Neural cell (in vitro differentiated cells): Measurements from ENCODE around the gene DCDC2. TPM values are rescaled to one million over a fixed set of nuclear protein-coding genes. Genes with fewer than 3 reads are reported as not detected.

Experiments
- H2AFZ ChIP-seq: fragments of 200-600, 300-800 bp; sonication (generic), shearing (Covaris generic); 2 replicates; pipeline ENCODE4 v1.6.0; 2014; ENCODE audit warnings: low read depth, mild to moderate bottlenecking, antibody characterized with exemption, low read length, moderate library complexity
- H3F3A ChIP-seq: fragments of 200-600 bp; shearing (Covaris generic); 2 replicates; pipeline ENCODE4 v1.6.1; 2016; ENCODE audit warnings: mild to moderate bottlenecking, moderate library complexity, mixed read lengths, antibody characterized with exemption, low read length; ENCODE audit not compliant: insufficient read depth, poor library complexity, severe bottlenecking
- H3K27ac ChIP-seq: fragments of 200-600, 300-800 bp; sonication (generic), shearing (Covaris generic); 2 replicates; pipeline ENCODE4 v1.5.1; 2014; ENCODE audit warnings: mild to moderate bottlenecking, low read length, moderate library complexity
- H3K27me3 ChIP-seq: fragments of 300-800, 200-600 bp; sonication (generic), shearing (Covaris generic); 2 replicates; pipeline ENCODE4 v1.6.0; 2014; ENCODE audit warnings: mild to moderate bottlenecking, low read depth, low read length, moderate library complexity; ENCODE audit not compliant: insufficient read depth
- H3K36me3 ChIP-seq: fragments of 300-800, 200-600 bp; sonication (generic), shearing (Covaris generic); 2 replicates; pipeline ENCODE4 v1.5.1; 2014; ENCODE audit warnings: mild to moderate bottlenecking, antibody characterized with exemption, low read length, moderate library complexity; ENCODE audit not compliant: insufficient read depth
- H3K4me2 ChIP-seq: fragments of 300-800, 200-600 bp; sonication (generic), shearing (Covaris generic); 2 replicates; pipeline ENCODE4 v1.6.0; 2014; ENCODE audit warnings: mild to moderate bottlenecking, low read length
- H3K4me3 ChIP-seq: fragments of 300-800, 200-600 bp; sonication (generic), shearing (Covaris generic); 2 replicates; pipeline ENCODE4 v1.5.1; 2014; ENCODE audit warnings: mild to moderate bottlenecking, low read length, moderate library complexity
- H3K79me2 ChIP-seq: fragments of 200-600 bp; shearing (Covaris generic); replicated peaks from 2 replicates; pipeline ENCODE4 v1.6.0; 2014; ENCODE audit warnings: mild to moderate bottlenecking, low read length, moderate library complexity; ENCODE audit not compliant: insufficient read depth
- H3K9ac ChIP-seq: fragments of 300-800, 200-600 bp; sonication (generic), shearing (Covaris generic); 2 replicates; pipeline ENCODE4 v1.6.1; 2016; ENCODE audit warnings: mild to moderate bottlenecking, low read length, mixed read lengths
- H3K9me2 ChIP-seq: fragments of 200-600 bp; shearing (Covaris generic); 2 replicates; pipeline ENCODE4 v1.6.1; 2016; ENCODE audit warnings: mild to moderate bottlenecking, low read length, mixed read lengths; ENCODE audit not compliant: insufficient read depth
- H3K9me3 ChIP-seq: fragments of 200-600, 300-800 bp; sonication (generic), shearing (Covaris generic); 2 replicates; pipeline ENCODE4 v1.6.1; 2016; ENCODE audit warnings: mild to moderate bottlenecking, mixed run types, low read length, moderate library complexity, mixed read lengths
- H4K20me1 ChIP-seq: fragments of 200-600 bp; shearing (Covaris generic); 2 replicates; pipeline ENCODE4 v1.6.1; 2016; ENCODE audit warnings: mild to moderate bottlenecking, mixed run types; ENCODE audit not compliant: insufficient read depth
- CTCF ChIP-seq: fragments of 450-650 bp; IDR thresholded peaks from 2 replicates; pipeline ENCODE4 v1.5.1; 2014; ENCODE audit warnings: antibody characterized with exemption, mild to moderate bottlenecking, moderate library complexity; ENCODE audit not compliant: poor library complexity, severe bottlenecking
- EP300 ChIP-seq: fragments of 450-650 bp; conservative IDR thresholded peaks from 2 replicates; pipeline ENCODE4 v1.6.1; 2014; ENCODE audit warnings: antibody characterized with exemption, mild to moderate bottlenecking, moderate library complexity; ENCODE audit not compliant: poor library complexity, severe bottlenecking
- EZH2 ChIP-seq: fragments of 200-600, 300-800 bp; shearing (Covaris generic), sonication (generic); IDR thresholded peaks from 2 replicates; pipeline ENCODE4 v1.6.1; 2014; ENCODE audit warnings: antibody characterized with exemption, low read length, borderline replicate concordance, mild to moderate bottlenecking; ENCODE audit not compliant: insufficient read depth, poor library complexity, severe bottlenecking
- MXI1 ChIP-seq: fragments of 450-650 bp; conservative IDR thresholded peaks from 2 replicates; pipeline ENCODE4 v1.6.1; 2014; ENCODE audit warnings: antibody characterized with exemption, mild to moderate bottlenecking; ENCODE audit not compliant: poor library complexity, severe bottlenecking
- POLR2AphosphoS5 ChIP-seq: IDR thresholded peaks from 2 replicates; pipeline ENCODE4 v1.6.1; 2012
- RAD21 ChIP-seq: fragments of 450-650 bp; conservative IDR thresholded peaks from 2 replicates; pipeline ENCODE4 v1.6.1; 2014; ENCODE audit warnings: antibody characterized with exemption, mild to moderate bottlenecking, moderate library complexity
- SMC3 ChIP-seq: fragments of 450-650 bp; conservative IDR thresholded peaks from 2 replicates; pipeline ENCODE4 v1.6.1; 2014; ENCODE audit warnings: antibody characterized with exemption, mild to moderate bottlenecking, moderate library complexity; ENCODE audit not compliant: poor library complexity
- TAF1 ChIP-seq: IDR thresholded peaks from 2 replicates; pipeline ENCODE4 v1.6.1; 2012; ENCODE audit warnings: low read depth
- polyA plus RNA-seq: library from polyadenylated mRNA; depleted of rRNA; stranded (reverse); fragments of >200 nt; gene quantifications from 2 replicates; pipeline ENCODE4 v1.2.3, GENCODE V29; 2014
- TF ChIP-seq, protein P1 (sequence below): IDR thresholded peaks from 2 replicates; pipeline ENCODE4 v1.6.1; 2012; ENCODE audit warnings: borderline replicate concordance

DCDC2 gene
- polyA plus RNA-seq, 1 donor from 2014 or later, result 0.57 TPM

GRCh38 chr6:24273096-24273870 is 84.6 kb downstream of the DCDC2 start (continued):
- TF ChIP-seq EP300 (no peak), EZH2 (no peak)

DNA sequence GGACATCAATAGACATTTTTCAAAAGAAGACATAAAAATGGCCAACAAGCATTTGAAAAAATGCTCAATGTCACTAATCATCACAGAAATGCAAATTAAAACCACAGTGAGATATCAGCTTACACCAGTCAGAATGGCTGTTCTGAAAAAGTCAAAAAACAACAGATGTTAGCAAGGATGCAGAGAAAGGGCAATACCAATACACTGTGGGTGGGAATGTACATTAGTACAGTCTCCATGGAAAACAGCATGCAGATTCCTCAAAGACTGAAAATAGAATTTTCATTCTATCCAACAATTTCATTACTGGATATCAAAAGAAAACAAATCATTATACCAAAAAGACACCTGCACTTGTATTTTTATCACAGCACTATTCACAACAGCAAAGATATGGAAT is 85.3 kb downstream of the DCDC2 start:
- no peaks in the 10 kb centered on the region for H3F3A ChIP-seq
- H3K27me3 ChIP-seq, result no peaks in the 10 kb centered on the region
- H3K79me2 ChIP-seq, result no peaks in the 10 kb centered on the region
- no peaks in the 10 kb centered on the region for H4K20me1 ChIP-seq
- H3K4me3 ChIP-seq, result no peak overlapping the region
- no peak overlapping the region for H3K27ac ChIP-seq
- H3K4me2 ChIP-seq, result no peak overlapping the region
- H3K9ac ChIP-seq, result no peak overlapping the region
- H3K9me3 ChIP-seq, result no peaks in the 10 kb centered on the region
- no peak for TF ChIP-seq SMC3
- no peak for TF ChIP-seq POLR2AphosphoS5
- TF ChIP-seq EZH2, result no peak
- TF ChIP-seq TAF1, result no peak
- no peak for TF ChIP-seq EP300
- TF ChIP-seq MXI1, result no peak
- TF ChIP-seq, protein P1, sequence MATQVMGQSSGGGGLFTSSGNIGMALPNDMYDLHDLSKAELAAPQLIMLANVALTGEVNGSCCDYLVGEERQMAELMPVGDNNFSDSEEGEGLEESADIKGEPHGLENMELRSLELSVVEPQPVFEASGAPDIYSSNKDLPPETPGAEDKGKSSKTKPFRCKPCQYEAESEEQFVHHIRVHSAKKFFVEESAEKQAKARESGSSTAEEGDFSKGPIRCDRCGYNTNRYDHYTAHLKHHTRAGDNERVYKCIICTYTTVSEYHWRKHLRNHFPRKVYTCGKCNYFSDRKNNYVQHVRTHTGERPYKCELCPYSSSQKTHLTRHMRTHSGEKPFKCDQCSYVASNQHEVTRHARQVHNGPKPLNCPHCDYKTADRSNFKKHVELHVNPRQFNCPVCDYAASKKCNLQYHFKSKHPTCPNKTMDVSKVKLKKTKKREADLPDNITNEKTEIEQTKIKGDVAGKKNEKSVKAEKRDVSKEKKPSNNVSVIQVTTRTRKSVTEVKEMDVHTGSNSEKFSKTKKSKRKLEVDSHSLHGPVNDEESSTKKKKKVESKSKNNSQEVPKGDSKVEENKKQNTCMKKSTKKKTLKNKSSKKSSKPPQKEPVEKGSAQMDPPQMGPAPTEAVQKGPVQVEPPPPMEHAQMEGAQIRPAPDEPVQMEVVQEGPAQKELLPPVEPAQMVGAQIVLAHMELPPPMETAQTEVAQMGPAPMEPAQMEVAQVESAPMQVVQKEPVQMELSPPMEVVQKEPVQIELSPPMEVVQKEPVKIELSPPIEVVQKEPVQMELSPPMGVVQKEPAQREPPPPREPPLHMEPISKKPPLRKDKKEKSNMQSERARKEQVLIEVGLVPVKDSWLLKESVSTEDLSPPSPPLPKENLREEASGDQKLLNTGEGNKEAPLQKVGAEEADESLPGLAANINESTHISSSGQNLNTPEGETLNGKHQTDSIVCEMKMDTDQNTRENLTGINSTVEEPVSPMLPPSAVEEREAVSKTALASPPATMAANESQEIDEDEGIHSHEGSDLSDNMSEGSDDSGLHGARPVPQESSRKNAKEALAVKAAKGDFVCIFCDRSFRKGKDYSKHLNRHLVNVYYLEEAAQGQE, result no peak
- TF ChIP-seq CTCF, result no peak
- TF ChIP-seq RAD21, result no peak
- H3K36me3 ChIP-seq, result no peaks in the 10 kb centered on the region
- no peak overlapping the region for H2AFZ ChIP-seq
- H3K9me2 ChIP-seq, result no peaks in the 10 kb centered on the region

- H2AFZ ChIP-seq, result no peak overlapping the region
- no peaks in the 10 kb centered on the region for H3K9me2 ChIP-seq
- H3K4me3 ChIP-seq, result no peak overlapping the region
- H3K27ac ChIP-seq, result no peak overlapping the region
- no peak for TF ChIP-seq EP300
- TF ChIP-seq RAD21, result no peak
- TF ChIP-seq CTCF, result no peak
- TF ChIP-seq EZH2, result no peak
- TF ChIP-seq POLR2AphosphoS5, result no peak
- TF ChIP-seq SMC3, result no peak
- no peak for TF ChIP-seq TAF1
- TF ChIP-seq MXI1, result no peak
- TF ChIP-seq, protein P1, result no peak
- H3K27me3 ChIP-seq, result no peaks in the 10 kb centered on the region
- H4K20me1 ChIP-seq, result no peaks in the 10 kb centered on the region
- no peaks in the 10 kb centered on the region for H3K9me3 ChIP-seq
- no peak overlapping the region for H3K9ac ChIP-seq
- no peaks in the 10 kb centered on the region for H3F3A ChIP-seq
- H3K4me2 ChIP-seq, result no peak overlapping the region
- H3K79me2 ChIP-seq, result no peaks in the 10 kb centered on the region
- no peaks in the 10 kb centered on the region for H3K36me3 ChIP-seq
These were observed 85.7 kb downstream of the DCDC2 start for GRCh38 chr6:24272148-24272547.
